IPS-11a (cell line): Measurements from ENCODE around the gene IL9.

Experiments
- H3K4me3 ChIP-seq: one replicate; pipeline ENCODE4 v1.5.1; 2013; ENCODE audit warnings: low read depth, low read length, control low read depth

IL9 gene

DNA sequence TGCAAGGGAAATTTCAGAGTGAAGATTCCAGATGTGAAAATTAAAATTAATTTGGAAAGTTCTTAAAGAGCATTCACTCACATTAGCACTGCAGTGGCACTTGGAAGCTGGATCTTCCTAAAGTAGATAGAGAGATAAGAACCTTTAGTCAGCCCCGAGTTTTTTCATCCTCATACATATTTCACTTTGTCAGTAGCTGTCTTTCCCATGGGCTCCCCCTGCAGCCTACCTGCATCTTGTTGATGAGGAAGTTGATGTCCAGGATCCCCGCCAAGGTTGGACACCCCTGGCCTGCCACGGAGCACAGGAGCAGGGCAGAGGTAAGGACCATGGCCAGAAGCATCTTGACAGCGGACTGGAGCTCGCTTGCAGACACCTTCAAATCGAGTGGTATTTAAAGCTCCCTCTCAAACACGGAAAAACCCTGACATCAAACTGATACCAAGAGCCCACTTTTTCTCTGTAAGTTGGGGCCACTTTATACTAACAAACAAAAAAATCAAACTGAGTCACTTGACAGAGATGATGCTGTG, at the start of gene IL9:
TSS of gene IL9 (minus strand) at position 368 of the 533 bp plus-strand sequence. CDS start at position 343, 25 bp downstream.
- H3K4me3 ChIP-seq: no peak within 1 kb of the TSS

DNA sequence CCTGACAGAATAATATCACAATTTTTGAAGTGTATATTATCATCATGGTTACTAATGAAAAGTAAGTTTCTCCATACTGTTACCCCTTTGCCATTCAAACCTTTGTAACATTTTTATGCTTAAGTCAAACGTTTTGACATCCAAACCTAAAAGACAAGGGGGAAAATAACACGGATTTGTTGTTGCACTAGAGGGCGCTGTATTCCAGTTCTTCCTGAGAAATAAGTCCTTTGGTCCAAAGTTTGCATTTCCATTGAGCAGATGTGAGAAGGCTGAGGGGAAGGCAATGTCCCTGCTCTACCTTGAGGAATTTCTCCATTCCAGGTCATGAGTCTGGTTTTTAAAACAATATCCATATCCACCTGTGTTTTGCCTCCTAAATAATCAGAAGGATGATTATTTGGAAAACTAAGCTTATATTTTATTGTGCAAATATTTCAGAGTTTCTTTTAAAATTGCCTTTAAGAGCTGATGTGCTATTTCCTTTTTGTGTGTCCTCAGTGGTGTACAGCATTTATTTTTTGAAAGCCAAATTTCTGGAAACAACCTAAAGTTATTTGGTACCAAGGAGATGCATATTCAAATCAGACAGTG, 49.4 kb upstream of the IL9 start:
- H3K4me3 ChIP-seq: no peak overlapping the region

DNA sequence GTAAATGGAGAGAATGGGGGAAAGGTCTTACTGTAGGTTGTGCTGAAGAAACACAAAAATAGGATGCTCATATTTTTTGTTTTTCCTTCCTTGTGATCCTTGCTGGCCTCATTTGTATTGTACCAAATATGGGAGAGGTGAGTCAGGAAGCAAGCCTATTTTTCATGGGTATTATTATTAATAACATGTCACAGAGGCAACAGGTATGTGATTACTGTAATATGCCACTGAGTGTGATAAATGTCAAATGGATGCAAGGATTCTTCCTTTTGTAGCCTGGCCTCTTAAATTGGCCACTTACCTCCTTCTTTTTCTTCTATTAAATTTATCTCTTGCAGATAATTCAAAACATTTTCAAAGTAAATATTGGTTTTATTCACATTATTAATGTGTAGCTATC, 48.9 kb upstream of the IL9 start:
- H3K4me3 ChIP-seq: no peak overlapping the region

DNA sequence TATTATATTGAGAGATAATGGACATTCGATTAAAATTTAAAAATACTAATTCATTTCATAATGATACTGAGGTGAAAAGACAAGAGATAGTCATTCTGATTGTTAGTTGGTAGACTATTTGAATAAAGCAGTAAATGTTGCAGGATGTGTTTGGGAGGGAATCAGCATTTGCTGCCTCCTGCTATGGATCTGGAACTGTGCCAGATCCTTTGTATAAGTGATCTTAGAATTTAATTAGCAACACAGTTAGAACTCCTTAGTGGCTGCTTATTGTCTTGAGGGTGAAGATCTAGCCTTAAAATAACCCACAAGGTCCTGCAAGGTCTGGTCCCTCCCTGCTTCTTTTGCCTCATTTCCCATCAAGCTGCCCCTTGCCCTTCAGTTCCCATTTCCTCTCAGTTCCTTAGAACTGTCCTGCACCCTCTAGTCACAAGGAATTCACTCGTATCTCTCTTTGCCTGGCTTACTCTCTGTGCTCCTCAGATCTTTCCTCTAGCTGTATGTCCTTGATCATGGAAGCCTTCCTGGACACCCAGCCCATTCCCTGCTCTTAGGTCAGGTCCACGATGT, 46.6 kb upstream of the IL9 start:
- H3K4me3 ChIP-seq: no peak overlapping the region

DNA sequence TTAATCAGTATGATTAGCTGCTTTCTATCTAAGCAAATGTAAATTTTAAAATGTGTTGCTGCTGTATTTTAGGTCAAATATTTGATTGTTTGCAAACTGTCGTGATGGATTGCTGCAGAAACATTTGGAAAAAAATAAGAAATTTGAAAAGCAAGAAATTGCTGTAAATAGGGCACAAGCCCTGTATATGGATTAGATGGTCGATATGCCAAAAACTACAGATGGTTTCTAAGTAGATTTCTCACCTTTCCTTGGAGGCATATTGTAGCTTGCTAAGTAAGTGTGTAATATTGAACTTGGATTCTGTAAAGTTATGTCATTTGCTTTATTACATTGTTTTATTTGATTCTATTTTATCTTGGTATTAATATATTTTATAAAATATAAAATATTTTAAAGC, 46.1 kb upstream of the IL9 start:
- H3K4me3 ChIP-seq: no peak overlapping the region

DNA sequence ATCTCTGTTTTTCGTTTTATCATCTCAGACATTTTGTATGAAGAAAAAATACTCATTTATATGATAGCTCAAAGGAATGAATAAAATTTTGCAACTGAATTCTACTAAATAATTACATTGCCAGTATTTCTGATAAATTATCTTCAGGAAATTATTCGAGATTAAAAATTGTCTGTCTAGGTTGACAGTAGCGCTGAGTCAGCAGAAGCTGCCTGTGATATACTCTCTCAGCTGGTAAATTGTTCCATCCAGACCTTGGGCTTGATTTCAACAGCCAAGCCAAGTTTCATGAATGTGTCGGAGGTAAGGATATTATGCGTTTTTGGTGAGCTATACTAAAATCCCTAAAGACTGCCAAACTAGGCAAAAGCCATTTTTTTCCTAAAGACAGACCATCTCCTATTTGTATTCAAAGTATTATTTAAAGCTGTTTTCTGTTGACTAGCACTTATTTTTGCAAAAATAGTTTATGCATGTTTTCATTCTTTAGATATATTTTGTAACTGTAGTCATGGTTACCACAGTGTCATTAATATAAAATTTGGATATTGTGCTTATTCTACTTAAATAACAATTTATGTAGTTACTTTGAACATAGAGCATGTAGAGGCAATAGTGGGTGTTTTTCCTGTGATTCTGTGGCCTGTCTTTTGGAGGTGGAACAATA, 41.7 kb upstream of the IL9 start:
- H3K4me3 ChIP-seq: no peak overlapping the region

DNA sequence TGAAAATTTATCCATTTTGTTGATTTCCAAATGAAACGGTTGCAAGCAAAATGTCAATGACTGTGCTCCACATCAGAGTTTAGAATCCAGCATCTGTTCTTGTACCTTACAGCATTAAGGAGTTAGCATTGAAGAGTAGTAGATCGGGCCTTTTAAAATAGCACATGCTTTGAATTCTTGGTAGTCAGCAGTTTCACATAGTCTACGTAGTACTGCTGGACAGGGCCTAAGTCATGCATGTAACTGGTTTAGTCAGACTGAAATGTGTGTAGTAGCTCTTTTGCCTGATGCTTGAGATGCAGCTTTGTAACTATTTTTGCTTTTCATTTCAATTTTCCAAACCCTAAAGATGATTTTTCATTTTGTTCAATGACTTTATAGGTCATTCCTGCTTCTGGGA, 39.3 kb upstream of the IL9 start:
- no peak overlapping the region for H3K4me3 ChIP-seq

DNA sequence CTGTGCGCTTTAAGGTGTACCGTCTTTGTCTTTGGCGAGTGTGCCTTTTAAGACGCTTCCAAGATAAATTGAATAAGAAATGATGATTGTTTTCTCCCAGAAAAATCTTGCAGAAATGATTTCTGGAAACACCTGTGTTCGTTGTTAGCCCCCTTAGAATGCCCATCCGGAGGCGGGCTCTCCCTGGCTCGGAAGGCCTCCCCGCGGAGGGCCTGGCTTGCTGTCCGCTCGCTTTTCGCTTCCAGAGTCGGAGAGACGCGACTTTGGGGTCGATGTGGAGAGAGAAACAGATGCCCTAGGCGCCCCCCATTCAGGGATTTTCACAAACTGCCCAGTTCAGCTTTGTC, 35.3 kb upstream of the IL9 start:
- peak overlapping the region; percentile 49 for H3K4me3 ChIP-seq

DNA sequence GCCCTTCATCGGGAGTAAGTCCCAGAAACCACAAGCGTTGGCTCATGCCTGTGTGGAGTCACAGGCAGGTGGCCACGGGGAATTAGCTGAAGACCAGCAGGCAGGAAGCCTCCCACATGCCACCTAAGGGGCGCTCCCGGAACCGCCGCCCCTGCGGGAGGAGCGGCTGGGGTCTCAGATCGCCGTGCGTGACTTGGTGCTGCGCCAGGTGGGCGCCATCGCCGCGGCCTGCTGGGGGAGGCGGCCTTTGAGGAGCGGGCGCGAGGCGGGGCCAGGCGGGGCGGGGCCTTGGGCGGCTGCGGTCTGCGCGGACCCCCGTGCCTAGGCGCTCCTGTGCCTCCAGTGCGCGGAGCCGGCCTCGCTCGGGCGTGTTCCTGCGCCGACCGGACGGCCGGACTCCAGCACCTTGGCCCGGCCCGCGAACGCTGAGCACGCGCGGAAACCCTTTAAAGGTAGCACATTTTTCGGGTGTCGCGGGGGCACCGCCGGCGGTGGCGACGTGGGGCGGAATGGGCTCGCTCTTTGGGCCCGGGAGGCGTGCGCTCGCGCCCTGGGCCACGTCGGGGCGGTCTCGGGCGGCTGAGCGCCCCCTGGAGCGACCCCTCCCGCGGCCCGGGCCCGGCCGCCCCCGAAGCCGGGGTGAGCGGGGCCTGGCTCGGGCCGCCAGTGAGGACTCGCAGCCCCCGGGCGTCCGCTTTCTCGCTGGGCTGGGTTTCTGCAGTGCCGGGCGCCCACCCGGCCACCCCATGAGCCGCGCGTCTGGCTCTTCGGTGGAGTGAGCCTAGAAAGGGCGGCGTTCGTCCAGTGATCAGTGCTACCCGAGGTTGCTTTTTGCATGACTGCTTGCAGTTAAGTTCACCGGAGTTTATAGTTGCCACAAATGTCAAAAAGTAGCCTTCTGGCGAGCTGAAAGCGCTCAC, 34.6 kb upstream of the IL9 start:
- H3K4me3 ChIP-seq: peak overlapping the region; percentile 49

DNA sequence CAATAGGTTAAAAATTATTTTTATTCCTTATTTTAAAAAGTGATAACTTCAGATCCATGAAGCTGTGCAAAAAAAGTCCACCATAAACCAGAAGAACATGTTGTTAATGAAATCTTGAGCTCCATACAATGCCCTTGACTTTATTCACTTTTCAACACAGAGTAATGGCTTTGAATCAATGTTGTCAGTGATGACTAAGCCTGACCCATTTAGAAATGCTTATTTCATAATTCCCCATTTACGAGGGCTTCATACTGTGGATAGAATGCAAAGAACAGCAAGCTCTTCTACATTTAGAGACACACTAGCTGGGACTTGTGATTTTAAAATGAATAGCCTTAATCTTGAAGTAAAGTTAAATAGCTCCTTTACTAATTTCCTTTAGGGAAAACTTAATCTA, 25.7 kb upstream of the IL9 start:
- no peak overlapping the region for H3K4me3 ChIP-seq

DNA sequence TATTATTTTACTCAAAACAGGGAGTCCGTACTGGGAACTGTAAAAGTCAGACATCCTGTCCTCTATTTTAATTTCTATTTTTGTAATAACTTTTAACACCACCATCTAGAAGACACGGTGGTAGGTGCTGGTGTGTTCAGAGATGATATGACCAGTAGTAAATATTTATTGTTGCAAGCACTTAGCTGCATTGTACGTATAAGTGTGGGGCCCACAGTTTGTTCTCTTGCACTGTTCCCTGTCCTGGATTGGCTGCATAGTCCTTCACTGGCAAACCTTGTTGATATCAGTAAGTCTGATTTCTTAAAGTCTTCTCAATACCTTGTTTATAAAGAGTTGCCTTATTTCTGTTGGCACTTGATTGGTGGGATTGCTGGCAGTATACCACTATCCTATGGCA, 24.6 kb upstream of the IL9 start:
- no peak overlapping the region for H3K4me3 ChIP-seq

DNA sequence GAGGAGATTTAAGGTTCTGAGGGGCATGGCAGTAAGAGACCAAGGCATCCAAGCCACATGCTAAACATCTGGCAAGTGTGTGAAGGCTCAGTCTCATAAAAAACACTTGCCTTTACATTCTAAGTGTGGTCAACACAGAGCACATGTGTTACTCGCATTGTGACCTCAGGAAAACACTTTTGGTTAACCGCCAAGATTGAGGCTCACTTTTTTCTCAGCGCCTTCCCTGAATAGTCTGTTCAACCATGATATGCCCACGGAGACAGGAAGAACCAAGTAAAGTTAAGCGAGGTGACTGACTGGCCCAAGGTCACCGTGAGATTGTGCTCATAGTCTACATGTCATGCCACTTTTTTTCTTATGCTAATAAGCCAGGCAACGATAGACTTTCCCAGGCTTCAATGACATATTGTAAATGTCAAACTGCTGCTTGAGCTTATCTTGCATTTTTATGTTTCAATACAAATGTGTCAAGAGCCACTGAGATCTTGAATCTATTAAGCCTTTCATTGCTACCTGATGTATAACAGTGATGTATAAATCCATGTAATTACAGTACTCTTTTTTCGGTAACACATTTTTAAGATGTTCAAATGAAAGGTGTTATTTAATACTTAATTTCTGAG, 21.1 kb upstream of the IL9 start:
- H3K4me3 ChIP-seq: no peak overlapping the region

DNA sequence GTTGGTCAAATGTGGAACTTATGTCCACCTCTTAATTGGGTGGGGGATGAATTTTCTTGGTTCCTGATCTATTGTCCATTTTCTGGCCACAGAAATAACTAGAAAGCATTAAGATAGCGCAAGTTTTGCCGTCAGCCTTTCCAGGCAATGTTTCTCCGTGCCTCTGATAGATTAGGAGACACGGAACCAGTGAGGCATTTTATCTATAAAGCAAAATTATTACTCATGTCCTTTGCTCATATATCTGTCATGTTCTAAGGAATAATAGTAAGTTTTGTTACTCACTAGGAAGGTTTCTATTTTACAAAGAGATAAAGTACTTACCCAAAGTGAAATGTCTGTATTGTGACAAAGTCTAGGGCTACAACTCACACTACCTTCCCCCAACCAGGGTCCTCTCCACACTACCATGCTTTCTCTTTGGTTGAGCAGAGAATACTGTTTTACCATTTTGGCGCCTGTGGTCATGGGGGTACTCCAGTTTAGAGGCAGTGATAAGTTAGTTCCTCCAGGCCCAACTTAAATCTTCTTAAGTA, 19.9 kb upstream of the IL9 start:
- H3K4me3 ChIP-seq: no peak overlapping the region

DNA sequence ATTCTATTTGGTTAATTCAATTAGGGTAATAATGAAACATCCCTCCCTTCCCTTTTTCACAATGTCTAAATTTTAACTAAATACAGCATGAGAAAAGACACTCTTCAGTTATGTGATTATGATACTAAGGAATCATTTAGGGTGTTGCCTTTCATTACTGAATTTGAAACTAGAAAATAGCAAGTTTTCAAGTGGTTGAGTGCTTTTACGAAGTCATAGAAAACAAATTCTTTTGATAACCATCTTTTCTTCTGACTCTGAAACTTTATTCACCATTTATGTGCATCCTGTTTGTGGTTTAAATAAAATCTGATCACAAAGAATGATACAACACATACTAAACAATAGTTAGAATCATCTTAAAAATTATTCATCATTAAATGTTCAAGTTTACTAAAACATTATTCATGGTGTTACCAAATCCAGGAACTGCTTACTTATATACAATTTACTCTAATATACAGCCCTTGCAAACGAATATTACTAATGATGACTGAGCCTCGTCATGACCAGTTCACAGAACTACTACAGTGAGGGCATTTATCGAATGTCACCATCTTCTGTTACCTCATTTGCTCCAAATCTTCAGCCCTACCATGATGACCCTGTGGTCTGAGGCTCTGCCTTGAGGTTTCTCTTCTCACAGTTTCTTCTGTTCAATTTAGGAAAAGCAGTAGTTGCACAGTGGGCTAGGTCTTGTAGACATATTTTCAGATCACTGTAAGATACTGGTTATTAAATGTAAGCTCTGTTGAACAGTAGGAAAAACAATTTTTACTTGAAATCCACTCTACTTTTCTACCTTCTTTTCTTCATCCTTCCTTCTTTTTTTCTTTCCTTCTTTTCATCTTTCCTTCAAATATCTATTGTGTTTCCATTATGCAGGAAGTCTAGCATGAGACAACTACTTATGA, 18.3 kb upstream of the IL9 start:
- no peak overlapping the region for H3K4me3 ChIP-seq

DNA sequence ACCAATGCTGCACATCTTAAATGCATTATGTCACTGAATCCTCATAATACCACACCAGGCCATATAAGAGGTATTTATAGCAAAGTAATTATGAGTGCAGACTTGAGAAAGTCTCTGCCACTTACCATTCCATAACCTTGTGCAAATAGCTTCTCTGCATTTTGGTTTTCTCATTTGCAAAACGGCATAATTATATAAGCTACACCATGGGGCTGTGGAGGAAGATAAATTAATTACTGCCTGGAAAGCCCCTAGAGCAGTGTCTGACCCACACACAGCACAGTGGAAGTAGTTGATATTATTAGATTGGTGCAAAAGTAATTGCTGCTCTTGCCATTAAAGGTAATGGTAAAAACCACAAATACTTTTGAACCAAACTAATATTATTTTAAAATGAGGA, 9.5 kb upstream of the IL9 start:
- H3K4me3 ChIP-seq: no peak overlapping the region

DNA sequence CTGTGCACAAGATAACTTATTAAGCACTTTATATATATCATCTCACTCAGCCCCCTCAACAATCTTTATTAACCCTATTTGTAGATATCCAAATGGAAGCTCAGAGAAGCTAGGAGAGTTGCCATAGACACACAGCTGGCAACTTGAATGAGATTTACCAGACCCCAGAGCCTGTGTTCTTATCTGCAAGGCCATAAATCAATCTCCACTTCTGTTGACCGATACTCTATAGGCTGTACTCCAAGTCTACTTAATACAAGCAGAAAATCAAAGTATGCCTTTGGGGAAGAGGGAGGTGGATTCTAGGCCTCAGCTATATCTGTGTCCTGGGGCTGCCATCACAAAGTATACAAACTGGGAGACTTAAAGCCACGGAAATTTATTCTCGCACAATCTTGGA, 6.0 kb upstream of the IL9 start:
- H3K4me3 ChIP-seq: no peak overlapping the region

DNA sequence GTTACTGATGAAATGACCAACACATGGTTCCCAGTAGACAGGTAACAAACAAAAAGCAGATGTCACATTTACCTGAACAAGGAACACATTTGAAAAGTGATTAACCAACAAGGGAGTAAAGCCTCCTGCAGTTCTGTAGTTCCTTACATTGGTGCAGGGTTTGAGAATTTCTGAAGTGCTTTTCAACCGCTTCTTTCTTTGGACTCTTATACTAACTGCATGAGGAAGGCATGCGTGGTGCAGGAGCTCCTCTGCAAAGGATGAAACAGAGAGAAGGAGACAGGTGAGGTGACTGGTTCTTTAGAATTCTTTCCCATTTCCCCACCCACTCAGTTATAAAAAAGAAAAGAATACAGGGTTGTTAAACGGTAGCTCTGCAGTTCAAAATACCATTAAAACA, 4.6 kb upstream of the IL9 start:
- H3K4me3 ChIP-seq: no peak overlapping the region

DNA sequence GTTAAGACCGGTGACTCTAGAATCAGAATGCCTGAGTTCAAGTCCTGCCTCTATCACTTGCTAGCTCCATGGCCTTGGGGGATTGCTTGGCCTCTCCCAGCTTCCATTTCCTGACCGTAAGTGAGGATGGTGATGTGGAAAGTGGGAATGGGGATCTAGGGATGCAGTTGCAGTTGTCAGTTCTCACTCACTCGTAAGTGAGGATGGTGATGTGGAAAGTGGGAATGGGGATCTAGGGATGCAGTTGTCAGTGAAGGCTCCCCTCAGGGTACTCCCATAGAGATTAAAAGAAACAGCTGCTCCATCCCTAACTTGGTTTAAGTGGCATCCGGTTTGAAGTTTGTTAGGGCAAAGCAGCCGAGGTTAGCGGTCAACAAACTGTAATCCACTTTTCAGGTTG, 3.0 kb upstream of the IL9 start:
- H3K4me3 ChIP-seq: no peak overlapping the region

DNA sequence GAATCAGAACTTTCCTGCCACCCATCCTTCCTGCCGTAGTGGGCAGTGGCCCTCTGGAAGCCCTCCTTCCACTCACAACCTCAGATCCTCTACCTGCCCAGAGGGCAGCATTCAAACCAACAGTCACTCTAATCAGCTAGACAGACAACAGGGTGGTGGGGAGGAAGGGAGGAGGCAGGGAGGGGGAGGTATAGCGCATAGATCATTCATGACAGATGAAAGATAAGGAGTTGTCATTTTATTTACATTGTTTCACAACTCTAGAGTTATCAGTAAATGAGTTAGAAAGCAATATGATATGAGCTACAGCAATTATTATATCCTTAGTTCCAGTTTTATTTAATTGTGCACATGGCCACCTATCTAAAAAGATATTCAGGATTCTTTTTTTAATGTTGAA, 852 bp downstream of the IL9 start:
- no peak overlapping the region for H3K4me3 ChIP-seq

DNA sequence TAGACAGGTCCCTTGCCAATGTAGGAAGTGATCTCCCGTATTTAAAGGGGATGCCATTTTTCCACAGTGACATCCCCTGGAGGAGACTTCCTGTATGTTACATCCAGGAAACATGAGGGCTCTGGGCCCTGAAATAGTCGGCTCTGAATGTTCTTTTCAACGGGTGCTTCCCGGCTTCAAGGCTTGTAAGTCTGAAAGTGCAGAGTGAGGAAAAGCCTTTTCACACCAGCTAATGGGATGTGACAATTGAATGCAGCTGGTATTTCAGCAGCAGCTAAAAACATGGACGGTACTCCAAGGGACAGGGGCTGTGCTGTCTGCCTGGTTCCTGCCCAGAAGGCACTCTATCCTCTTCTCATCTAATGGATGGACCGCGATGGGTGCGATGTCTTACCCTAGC, 1.4 kb downstream of the IL9 start:
- H3K4me3 ChIP-seq: no peak overlapping the region
